IMR-90 (cell line): ENCODE data around the gene NOX3. TPM values are rescaled to one million over a fixed set of nuclear protein-coding genes. Genes with fewer than 3 reads are reported as not detected.

Source experiments
- ATAC-seq: fragments of 200-7000 bp; cut with Tn5 transposase; 2 replicates; pipeline ENCODE4 v1.9.1; 2020; ENCODE audit warnings: low read depth, mild to moderate bottlenecking, moderate library complexity
- BruUV-seq: library from RNA; stranded (reverse); fragments of 400-500 nt; replicated peaks from 2 replicates; lab custom pipeline; 2021; lab: Mats Ljungman, UMichigan
- CTCF ChIA-PET: fragments of 300-600 bp; formaldehyde crosslinking; extraction: SDS; loops from one replicate; lab custom pipeline; 2021; ENCODE audit warnings: antibody characterized with exemption; lab: Yijun Ruan, JAX
- POLR2A ChIA-PET: fragments of 300-600 bp; sonication (Branson Sonifier 250); formaldehyde crosslinking; loops from one replicate; lab custom pipeline; 2022; ENCODE audit warnings: antibody characterized with exemption; ENCODE audit not compliant: unreplicated experiment; lab: Charles Lee
- DNase-seq: peaks from one replicate; pipeline ENCODE4 v3.0.0; 2013
- H2AFZ ChIP-seq: replicated peaks from 2 replicates; pipeline ENCODE3; 2013; ENCODE audit warnings: low read length, mild to moderate bottlenecking; ENCODE audit not compliant: poor library complexity
- H2AK5ac ChIP-seq: 2 replicates; pipeline ENCODE4 v1.6.1; 2013; ENCODE audit warnings: low read depth, low read length, inconsistent platforms
- H2AK9ac ChIP-seq: replicated peaks from 2 replicates; pipeline ENCODE3; 2013; ENCODE audit warnings: mild to moderate bottlenecking, low read depth, low read length, moderate library complexity; ENCODE audit not compliant: poor library complexity
- H2BK120ac ChIP-seq: 2 replicates; pipeline ENCODE4 v1.6.1; 2013; ENCODE audit warnings: low read depth, low read length, inconsistent platforms
- H2BK15ac ChIP-seq: 3 replicates; pipeline ENCODE4 v1.6.1; 2013; ENCODE audit warnings: low read depth, low read length, inconsistent platforms
- H2BK20ac ChIP-seq: 2 replicates; pipeline ENCODE4 v1.6.1; 2013; ENCODE audit warnings: low read depth, mild to moderate bottlenecking, inconsistent platforms, low read length, moderate library complexity
- H2BK5ac ChIP-seq: 2 replicates; pipeline ENCODE4 v1.6.1; 2013; ENCODE audit warnings: mild to moderate bottlenecking, low read depth, low read length, inconsistent platforms; ENCODE audit not compliant: poor library complexity, severe bottlenecking
- H3K14ac ChIP-seq: replicated peaks from 2 replicates; pipeline ENCODE4 v1.6.1; 2013; ENCODE audit warnings: low read depth, low read length, inconsistent platforms
- H3K18ac ChIP-seq: 2 replicates; pipeline ENCODE4 v1.6.1; 2013; ENCODE audit warnings: low read depth, low read length, control low read depth
- H3K23ac ChIP-seq: 2 replicates; pipeline ENCODE4 v1.6.1; 2013; ENCODE audit warnings: low read depth, low read length, inconsistent platforms
- H3K27ac ChIP-seq: 2 replicates; pipeline ENCODE4 v1.5.1; 2013; ENCODE audit warnings: mild to moderate bottlenecking, control low read depth, low read length; ENCODE audit not compliant: insufficient read depth
- H3K27me3 ChIP-seq: 2 replicates; pipeline ENCODE4 v1.6.1; 2013; ENCODE audit warnings: low read length; ENCODE audit not compliant: control insufficient read depth, insufficient read depth
- H3K36me3 ChIP-seq: 2 replicates; pipeline ENCODE4 v1.6.1; 2013; ENCODE audit warnings: low read length, mixed read lengths; ENCODE audit not compliant: control insufficient read depth, insufficient read depth
- H3K4ac ChIP-seq: 2 replicates; pipeline ENCODE4 v1.6.1; 2013; ENCODE audit warnings: low read depth, low read length, inconsistent platforms
- H3K4me1 ChIP-seq: 2 replicates; pipeline ENCODE4 v1.6.1; 2013; ENCODE audit warnings: low read length, mixed read lengths; ENCODE audit not compliant: control insufficient read depth, insufficient read depth
- H3K4me2 ChIP-seq: 2 replicates; pipeline ENCODE4 v1.6.1; 2013; ENCODE audit warnings: low read depth, mild to moderate bottlenecking, control low read depth, low read length, moderate library complexity
- H3K4me3 ChIP-seq: 2 replicates; pipeline ENCODE4 v1.5.1; 2013; ENCODE audit warnings: low read depth, mild to moderate bottlenecking, control low read depth, low read length, moderate library complexity; ENCODE audit not compliant: insufficient read depth
- H3K56ac ChIP-seq: 2 replicates; pipeline ENCODE4 v1.6.1; 2013; ENCODE audit warnings: low read length, inconsistent platforms; ENCODE audit not compliant: insufficient read depth; ENCODE audit errors: extremely low read depth
- H3K79me1 ChIP-seq, 2 experiments: 2 replicates each; pipeline ENCODE4 v1.6.1; 2013; ENCODE audit warnings: low read length in 2 of 2, inconsistent platforms in 1 of 2, low read depth in 1 of 2
- H3K9ac ChIP-seq: 2 replicates; pipeline ENCODE4 v1.6.1; 2013; ENCODE audit warnings: low read depth, low read length, control low read depth
- H3K9me1 ChIP-seq: 2 replicates; pipeline ENCODE4 v1.6.1; 2013; ENCODE audit warnings: low read length, inconsistent platforms; ENCODE audit not compliant: insufficient read depth
- H3K9me3 ChIP-seq: 2 replicates; pipeline ENCODE4 v1.6.1; 2013; ENCODE audit warnings: low read length; ENCODE audit not compliant: control insufficient read depth, insufficient read depth
- H4K20me1 ChIP-seq: 2 replicates; pipeline ENCODE4 v1.6.1; 2013; ENCODE audit warnings: low read length, inconsistent platforms; ENCODE audit not compliant: insufficient read depth
- H4K5ac ChIP-seq: 2 replicates; pipeline ENCODE4 v1.6.1; 2013; ENCODE audit warnings: mild to moderate bottlenecking, low read depth, low read length, control low read depth
- H4K8ac ChIP-seq, 2 experiments: 2 replicates each; pipeline ENCODE4 v1.6.1; 2013; ENCODE audit warnings: low read depth in 2 of 2, low read length in 2 of 2, control low read depth in 1 of 2, inconsistent platforms in 1 of 2
- H4K91ac ChIP-seq: 2 replicates; pipeline ENCODE4 v1.6.1; 2013; ENCODE audit warnings: low read depth, low read length, inconsistent platforms; ENCODE audit not compliant: insufficient read depth
- CEBPB ChIP-seq: IDR thresholded peaks from 2 replicates; pipeline ENCODE4 v1.6.1; 2012; ENCODE audit warnings: low read depth, low read length, improper control_type of control experiment
- WGBS, 2 experiments: methylation state at CpG; one replicate each; pipeline versions ENCODE4 v1.1.5 to v1.1.7; 2013; ENCODE audit warnings: missing lambda C conversion rate in 2 of 2; ENCODE audit not compliant: insufficient read length in 1 of 2; ENCODE audit errors: extremely low coverage in 2 of 2; 5-methylcytosine and 5-hydroxymethylcytosine counted together
- dilution Hi-C: fragments of 300-500 bp; cut with HindIII; formaldehyde crosslinking; loops from one replicate; pipeline ENCODE4 v1.14.3; 2018; ENCODE audit warnings: low sequenced_read_pairs; ENCODE audit not compliant: unreplicated experiment
- in situ Hi-C: fragments of 300-500 bp; cut with MboI; formaldehyde crosslinking; loops from 3 replicates; pipeline ENCODE4 v1.14.3; 2019; ENCODE audit warnings: low sequenced_read_pairs, inconsistent platforms, mixed read lengths
- intact Hi-C: fragments of 100-400 bp; cut with micrococcal nuclease; formaldehyde crosslinking; loops from 2 replicates; pipeline ENCODE4 v1.10.0; 2022
- polyA plus RNA-seq, 3 experiments: library from polyadenylated mRNA; depleted of rRNA; stranded (reverse); fragments of >200 nt; gene quantifications; 2 replicates each; pipeline ENCODE4 v1.2.3, GENCODE V29; 2012; ENCODE audit warnings: low replicate concordance in 1 of 3
- total RNA-seq: library from RNA; depleted of rRNA; stranded (reverse); fragments of >200 nt; gene quantifications from 2 replicates; pipeline ENCODE4 v1.2.3, GENCODE V29; 2012

Gene NOX3
- total and polyA plus RNA-seq, 2 of the 4 experiments (the other 2 are of a cell fraction), result not detected

DNA sequence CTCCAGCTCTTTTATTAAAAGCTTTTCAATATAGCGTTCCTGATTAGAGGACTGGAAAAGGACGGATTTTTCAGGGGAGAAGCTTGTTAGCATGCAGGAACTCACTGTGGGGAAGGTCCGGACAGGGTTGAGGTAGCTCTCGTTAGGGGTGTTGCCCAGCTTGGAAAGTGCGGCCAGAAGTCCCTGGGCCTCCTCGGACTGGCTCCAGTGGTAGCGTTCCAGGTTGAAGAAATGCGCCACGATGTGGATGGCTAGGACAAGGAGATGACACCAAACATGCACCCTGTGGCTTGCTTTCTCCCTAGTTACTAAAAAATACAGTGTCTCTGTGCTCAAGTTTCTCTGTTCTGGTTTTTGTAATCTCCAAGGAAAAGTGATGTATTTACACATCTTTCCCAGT lies 12.5 kb downstream of the NOX3 start:
- peak overlapping the region; percentile 62; the same call in 1 of the 2 replicates for H2AK5ac ChIP-seq
- H2BK15ac ChIP-seq, result no peak overlapping the region; the same call in 2 of the 3 replicates
- no peaks in the 10 kb centered on the region for H3K9me1 ChIP-seq
- H3K23ac ChIP-seq, result no peak overlapping the region
- no peaks in the 10 kb centered on the region for H3K36me3 ChIP-seq
- H2BK20ac ChIP-seq, result no peak overlapping the region; the same call in 1 of the 2 replicates
- in situ Hi-C loops (no loop called here), dilution Hi-C loops (no loop called here), intact Hi-C loops (no loop called here)
- DNase-seq (no peak), ATAC-seq (no peak)
- H3K4ac ChIP-seq, result no peak overlapping the region
- 75% methylated on average over 7 of the region's 9 CpGs; no CpG with 5 or more reads in 1 of the 2 experiments for WGBS, 2 experiments
- no peak overlapping the region for H2BK5ac ChIP-seq
- H3K9ac ChIP-seq, result no peak overlapping the region
- H3K4me2 ChIP-seq, result no peak overlapping the region
- no peaks in the 10 kb centered on the region for H3K4me1 ChIP-seq
- no TSS peak for BruUV-seq
- H2AK9ac ChIP-seq, result peak overlapping the region; percentile 47
- no peak overlapping the region for H4K91ac ChIP-seq
- no peak overlapping the region for H4K8ac ChIP-seq
- H3K27ac ChIP-seq, result no peak overlapping the region
- no peaks in the 10 kb centered on the region for H3K27me3 ChIP-seq
- no peaks in the 10 kb centered on the region for H3K9me3 ChIP-seq
- no peaks in the 10 kb centered on the region for H4K20me1 ChIP-seq
- H3K18ac ChIP-seq, result no peak overlapping the region; the same call in 1 of the 2 replicates
- no peak for TF ChIP-seq CEBPB
- CTCF ChIA-PET, result no interaction called here
- POLR2A ChIA-PET, result interaction anchor here (0.6 kb wide), 1 partner anchor 49 kb away, joined by 3 read pairs; no protein-coding TSS in a partner anchor
- H3K4me3 ChIP-seq, result no peak overlapping the region
- H2BK120ac ChIP-seq, result no peak overlapping the region
- no peaks in the 10 kb centered on the region for H3K79me1 ChIP-seq
- no peak overlapping the region for H4K5ac ChIP-seq
- H3K56ac ChIP-seq, result no peak overlapping the region
- H3K14ac ChIP-seq, result 0 out of 2 replicates have a peak overlapping the region, but pooled peaks have one; percentile 0
- H2AFZ ChIP-seq, result peak overlapping the region; percentile 16
